ENCODE results near the gene PSMD13.

GRCh38 chr11:297051-297585 is 60.3 kb downstream of the PSMD13 start:
- TF ChIP-seq CTCF (IDR thresholded peaks at IDR 0.05) (no peak), ZFX (IDR thresholded peaks at IDR 0.05; ENCODE audit: borderline replicate concordance) (no peak)
